GM06990 (cell line): ENCODE results near the gene RSAD1.

Experiments used
- DNase-seq: peaks from one replicate; pipeline ENCODE4 v3.0.0-alpha.2; 2011; ENCODE audit not compliant: insufficient read length; ENCODE audit errors: extremely low read depth
- H3K27me3 ChIP-seq: replicated peaks from 2 replicates; pipeline ENCODE4 v1.6.0; 2011; ENCODE audit warnings: low read length; ENCODE audit not compliant: control insufficient read depth, insufficient read depth
- H3K36me3 ChIP-seq: 2 replicates; pipeline ENCODE4 v1.5.1; 2011; ENCODE audit warnings: low read length; ENCODE audit not compliant: control insufficient read depth, insufficient read depth
- H3K4me3 ChIP-seq: replicated peaks from 2 replicates; pipeline ENCODE4 v1.5.1; 2011; ENCODE audit warnings: low read depth, mild to moderate bottlenecking, control low read depth, low read length
- CTCF ChIP-seq: IDR thresholded peaks from 2 replicates; pipeline ENCODE4 v1.5.1; 2011; ENCODE audit warnings: low read length, control low read depth, mild to moderate bottlenecking, inconsistent platforms; ENCODE audit not compliant: insufficient read depth, poor library complexity, severe bottlenecking

The RSAD1 gene

DNA sequence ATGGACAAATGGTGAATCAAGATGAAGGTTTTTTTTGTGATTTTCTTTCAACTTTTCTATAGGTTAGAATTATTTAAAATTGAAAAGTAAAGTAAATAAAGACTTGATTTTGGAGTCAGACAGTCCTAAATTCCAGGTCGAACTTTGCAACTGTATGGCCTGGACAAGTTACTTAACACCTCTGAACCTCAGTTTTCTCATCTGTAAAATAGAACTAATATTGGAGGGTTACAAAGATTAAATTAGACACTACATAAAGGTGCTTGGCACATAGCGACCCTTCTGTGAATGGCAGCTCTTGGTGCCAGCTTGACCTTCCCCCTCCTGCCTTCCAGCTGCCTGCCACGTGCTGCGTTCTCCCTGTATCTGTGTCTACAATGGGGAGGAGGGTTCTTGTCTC lies 3.0 kb downstream of the RSAD1 start:
- DNase-seq = no peak
- H3K4me3 ChIP-seq = no peak overlapping the region
- TF ChIP-seq CTCF = no peak

DNA sequence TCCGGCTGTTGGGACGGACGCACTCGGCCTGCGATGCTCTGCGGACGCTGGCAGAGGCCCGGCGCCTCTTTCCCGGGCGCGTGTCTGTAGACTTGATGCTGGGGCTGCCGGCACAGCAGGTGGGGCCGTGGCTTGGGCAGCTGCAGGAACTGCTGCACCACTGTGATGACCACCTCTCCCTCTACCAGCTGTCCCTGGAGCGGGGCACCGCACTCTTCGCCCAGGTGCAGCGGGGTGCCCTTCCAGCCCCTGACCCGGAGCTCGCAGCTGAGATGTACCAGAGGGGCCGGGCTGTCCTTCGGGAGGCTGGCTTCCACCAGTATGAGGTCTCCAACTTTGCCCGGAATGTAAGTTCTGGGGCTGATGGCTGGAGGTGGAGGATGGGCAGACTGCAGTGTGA lies 3.5 kb downstream of the RSAD1 start:
- TF ChIP-seq CTCF = no peak
- no peak for DNase-seq
- Histone ChIP-seq H3K27me3 (no peaks in the 10 kb centered on the region), H3K36me3 (peaks cover 6% of the 10 kb centered on the region), H3K4me3 (no peak overlapping the region)

More for the DNA sequence above, 3.0 kb downstream of the RSAD1 start:
- peaks cover 6% of the 10 kb centered on the region for H3K36me3 ChIP-seq
- H3K27me3 ChIP-seq = no peaks in the 10 kb centered on the region

DNA sequence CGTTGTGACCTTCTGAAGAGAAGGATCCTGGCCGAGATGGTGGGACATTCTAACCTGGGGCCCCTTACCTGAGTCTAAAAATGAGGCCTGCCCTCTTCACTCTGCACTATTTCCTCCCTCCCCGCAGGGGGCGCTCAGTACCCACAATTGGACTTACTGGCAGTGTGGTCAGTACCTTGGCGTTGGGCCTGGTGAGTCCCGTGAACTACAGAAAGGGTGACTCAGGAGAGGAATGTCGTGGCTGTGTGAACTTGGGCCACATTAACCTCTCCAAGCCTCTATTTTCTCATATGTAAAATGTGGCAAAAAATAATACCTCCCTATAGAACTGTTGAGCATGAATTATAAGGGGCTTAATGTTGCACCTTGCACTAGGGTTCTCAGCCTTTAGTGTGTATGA lies 3.9 kb downstream of the RSAD1 start:
- DNase-seq = peak; percentile 56
- Histone ChIP-seq H3K4me3 (no peak overlapping the region), H3K27me3 (no peaks in the 10 kb centered on the region), H3K36me3 (peaks cover 6% of the 10 kb centered on the region)
- peak; percentile 91 for TF ChIP-seq CTCF

GRCh38 chr17:50483266-50483665 lies 4.6 kb downstream of the RSAD1 start:
- Histone ChIP-seq H3K4me3 (no peak overlapping the region), H3K36me3 (peaks cover 6% of the 10 kb centered on the region)

GRCh38 chr17:50484386-50485155 lies 5.9 kb downstream of the RSAD1 start:
- no peak for DNase-seq
- H3K4me3 ChIP-seq = no peak overlapping the region
- no peak for TF ChIP-seq CTCF
- peaks cover 6% of the 10 kb centered on the region for H3K36me3 ChIP-seq
- H3K27me3 ChIP-seq = no peaks in the 10 kb centered on the region

More at GRCh38 chr17:50483266-50483665, 4.6 kb downstream of the RSAD1 start:
- no peak for DNase-seq
- no peaks in the 10 kb centered on the region for H3K27me3 ChIP-seq
- no peak for TF ChIP-seq CTCF
